H1 (cell line): ENCODE results near the gene WDR1. TPM values are rescaled to one million over a fixed set of nuclear protein-coding genes. Genes with fewer than 3 reads are reported as not detected.

Source experiments
- CHD1 ChIP-seq: IDR thresholded peaks from 2 replicates; pipeline ENCODE4 v1.6.1; 2012; ENCODE audit warnings: low read depth, low read length, improper control_type of control experiment
- FOSL1 ChIP-seq: IDR thresholded peaks from 2 replicates; pipeline ENCODE4 v1.6.1; 2011; ENCODE audit warnings: mild to moderate bottlenecking, low read depth, low read length, moderate library complexity; ENCODE audit not compliant: insufficient read depth
- MAX ChIP-seq: IDR thresholded peaks from 2 replicates; pipeline ENCODE4 v1.6.1; 2012; ENCODE audit warnings: inconsistent platforms
- POLR2A ChIP-seq, 2 experiments: IDR thresholded peaks; 1 replicate in 1 of 2; 2 replicates in 1 of 2; pipeline ENCODE4 v1.6.1; 2011; ENCODE audit warnings: low read depth in 2 of 2, low read length in 2 of 2, mild to moderate bottlenecking in 2 of 2; ENCODE audit errors: control extremely low read depth in 1 of 2
- RBBP5 ChIP-seq: IDR thresholded peaks from 2 replicates; pipeline ENCODE4 v1.7.1; 2012; ENCODE audit warnings: low read depth, mild to moderate bottlenecking, inconsistent platforms, low read length, moderate library complexity, borderline replicate concordance
- RXRA ChIP-seq: IDR thresholded peaks from 2 replicates; pipeline ENCODE4 v1.6.1; 2011; ENCODE audit warnings: low read depth, mild to moderate bottlenecking, low read length, moderate library complexity; ENCODE audit not compliant: insufficient read depth
- TBP ChIP-seq: IDR thresholded peaks from 2 replicates; pipeline ENCODE4 v1.6.1; 2011; ENCODE audit warnings: low read depth, low read length, improper control_type of control experiment
- ZNF274 ChIP-seq: IDR thresholded peaks from 2 replicates; pipeline ENCODE4 v1.7.0; 2012; ENCODE audit warnings: low read length, borderline replicate concordance; ENCODE audit errors: extremely low read depth
- polyA plus RNA-seq, 7 experiments: library from polyadenylated mRNA; depleted of rRNA in 3 of 7; stranded (reverse) in 5 of 7; unstranded in 2 of 7; fragments of >200 nt in 5 of 7; fragments of 200-250 nt in 2 of 7; gene quantifications; 1 replicate in 5 of 7; 2 replicates in 1 of 7; 4 replicates in 1 of 7; pipeline versions ENCODE4 v1.2.1 to v1.2.3, GENCODE V29; 2011 to 2013; ENCODE audit warnings: missing spikeins in 2 of 7, mixed read lengths in 2 of 7
- total RNA-seq: library from RNA; stranded (reverse); fragmentation: NEBNext Ultra II Directional; extraction: Animal tissue kit (Norgen Biotek cat#: 25700); gene quantifications from 2 replicates; pipeline ENCODE4 v1.2.1, GENCODE V29; 2021

The WDR1 gene
- total and polyA plus RNA-seq, 2 of the 8 experiments (the other 6 are each of a cell fraction or from before 2014, with no cell fraction given) = 315 to 377 TPM

GRCh38 chr4:10130178-10130888 lies 13.7 kb upstream of the WDR1 start (continued):
- no peak for TF ChIP-seq ZNF274
- TF ChIP-seq MAX = no peak
- TF ChIP-seq FOSL1 = no peak
- no peak for TF ChIP-seq RXRA
- TF ChIP-seq POLR2A (IDR thresholded peaks at IDR 0.05; ENCODE audit: control extremely low read depth in 1 of 2, low read depth in 2 of 2, low read length in 2 of 2) = no peak
- TF ChIP-seq TBP = no peak
- TF ChIP-seq RBBP5 = no peak
- TF ChIP-seq CHD1 = no peak
